ENCODE results near the gene IVL. TPM values are rescaled to one million over a fixed set of nuclear protein-coding genes. Genes with fewer than 3 reads are reported as not detected.

The IVL gene
- total and polyA plus RNA-seq, 2 donors from 2014 or later = not detected

GRCh38 chr1:152957561-152957960, 49.2 kb downstream of the IVL start:
- Histone ChIP-seq H3K27me3 (ENCODE audit: control insufficient read depth, insufficient read depth, low read length) (no peaks in the 10 kb centered on the region), H3K9ac (ENCODE audit: low read length in 3 of 3) (no peak overlapping the region), H3K27ac (ENCODE audit: low read depth in 2 of 2, low read length in 2 of 2) (no peak overlapping the region), H3K4me1 (ENCODE audit: control insufficient read depth in 2 of 3, insufficient read depth in 2 of 3, low read depth in 1 of 3, low read length in 3 of 3) (no peaks in the 10 kb centered on the region), H3K36me3 (ENCODE audit: control insufficient read depth in 2 of 3, insufficient read depth in 3 of 3, low read length in 3 of 3) (no peaks in the 10 kb centered on the region), H3K4me3 (ENCODE audit: low read length in 3 of 3) (no peak overlapping the region), H3K9me3 (ENCODE audit: control insufficient read depth in 2 of 3, insufficient read depth in 1 of 3, low read length in 3 of 3) (peaks cover 0 to 5% (median 0%) of the 10 kb centered on the region in 3 donors)
- TF ChIP-seq, protein P1, sequence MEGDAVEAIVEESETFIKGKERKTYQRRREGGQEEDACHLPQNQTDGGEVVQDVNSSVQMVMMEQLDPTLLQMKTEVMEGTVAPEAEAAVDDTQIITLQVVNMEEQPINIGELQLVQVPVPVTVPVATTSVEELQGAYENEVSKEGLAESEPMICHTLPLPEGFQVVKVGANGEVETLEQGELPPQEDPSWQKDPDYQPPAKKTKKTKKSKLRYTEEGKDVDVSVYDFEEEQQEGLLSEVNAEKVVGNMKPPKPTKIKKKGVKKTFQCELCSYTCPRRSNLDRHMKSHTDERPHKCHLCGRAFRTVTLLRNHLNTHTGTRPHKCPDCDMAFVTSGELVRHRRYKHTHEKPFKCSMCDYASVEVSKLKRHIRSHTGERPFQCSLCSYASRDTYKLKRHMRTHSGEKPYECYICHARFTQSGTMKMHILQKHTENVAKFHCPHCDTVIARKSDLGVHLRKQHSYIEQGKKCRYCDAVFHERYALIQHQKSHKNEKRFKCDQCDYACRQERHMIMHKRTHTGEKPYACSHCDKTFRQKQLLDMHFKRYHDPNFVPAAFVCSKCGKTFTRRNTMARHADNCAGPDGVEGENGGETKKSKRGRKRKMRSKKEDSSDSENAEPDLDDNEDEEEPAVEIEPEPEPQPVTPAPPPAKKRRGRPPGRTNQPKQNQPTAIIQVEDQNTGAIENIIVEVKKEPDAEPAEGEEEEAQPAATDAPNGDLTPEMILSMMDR (IDR thresholded peaks at IDR 0.05; ENCODE audit: borderline replicate concordance, extremely low read depth, insufficient read depth) = no peak
- intact Hi-C loops (cut with DNase I) = no loop called here
- FAIRE-seq = no peak
- DNase-seq = no peak

DNA sequence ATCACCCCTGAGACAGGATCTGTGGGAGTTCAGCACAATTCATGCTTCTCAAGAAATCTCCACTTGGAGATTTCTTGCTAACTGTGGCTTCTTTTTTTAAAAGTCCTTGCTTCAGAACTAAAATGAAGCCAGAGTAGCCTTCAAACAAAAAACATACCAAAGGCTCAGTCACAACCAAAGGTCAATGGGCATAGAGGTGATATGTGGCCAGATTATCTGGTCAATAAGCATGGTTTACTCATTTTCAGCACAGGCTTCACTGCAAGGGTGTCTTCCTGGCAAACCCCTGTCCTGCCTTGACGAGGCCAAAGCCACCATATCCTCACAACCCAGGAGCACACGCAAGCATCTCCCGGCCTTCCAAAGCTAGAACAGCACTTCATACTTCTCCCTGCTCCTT, 50.9 kb downstream of the IVL start:
- H3K36me3 ChIP-seq (ENCODE audit: control insufficient read depth in 2 of 3, insufficient read depth in 3 of 3, low read length in 3 of 3) = no peaks in the 10 kb centered on the region
- H3K27me3 ChIP-seq (ENCODE audit: control insufficient read depth, insufficient read depth, low read length) = no peaks in the 10 kb centered on the region
- H3K27ac ChIP-seq (ENCODE audit: low read depth in 2 of 2, low read length in 2 of 2) = no peak overlapping the region
- no peak for FAIRE-seq
- H3K9ac ChIP-seq (ENCODE audit: low read length in 3 of 3) = no peak overlapping the region
- peaks cover 0 to 5% (median 0%) of the 10 kb centered on the region in 3 donors for H3K9me3 ChIP-seq (ENCODE audit: control insufficient read depth in 2 of 3, insufficient read depth in 1 of 3, low read length in 3 of 3)
- no peak overlapping the region for H3K4me3 ChIP-seq (ENCODE audit: low read length in 3 of 3)
- H3K4me1 ChIP-seq (ENCODE audit: control insufficient read depth in 2 of 3, insufficient read depth in 2 of 3, low read depth in 1 of 3, low read length in 3 of 3) = no peaks in the 10 kb centered on the region
- intact Hi-C loops (cut with DNase I) = no loop called here
- no peak for DNase-seq
- TF ChIP-seq, protein P1 (IDR thresholded peaks at IDR 0.05; ENCODE audit: borderline replicate concordance, extremely low read depth, insufficient read depth) = no peak

- FAIRE-seq (no peak), DNase-seq (no peak)
- TF ChIP-seq, protein P1 (IDR thresholded peaks at IDR 0.05; ENCODE audit: borderline replicate concordance, extremely low read depth, insufficient read depth) = no peak
- no peak overlapping the region for H3K4me3 ChIP-seq (ENCODE audit: low read length in 3 of 3)
- H3K36me3 ChIP-seq (ENCODE audit: control insufficient read depth in 2 of 3, insufficient read depth in 3 of 3, low read length in 3 of 3) = no peaks in the 10 kb centered on the region
- intact Hi-C loops (cut with DNase I) = no loop called here
- no peaks in the 10 kb centered on the region for H3K4me1 ChIP-seq (ENCODE audit: control insufficient read depth in 2 of 3, insufficient read depth in 2 of 3, low read depth in 1 of 3, low read length in 3 of 3)
- H3K9ac ChIP-seq (ENCODE audit: low read length in 3 of 3) = no peak overlapping the region
- no peak overlapping the region for H3K27ac ChIP-seq (ENCODE audit: low read depth in 2 of 2, low read length in 2 of 2)
- no peaks in the 10 kb centered on the region for H3K27me3 ChIP-seq (ENCODE audit: control insufficient read depth, insufficient read depth, low read length)
- H3K9me3 ChIP-seq (ENCODE audit: control insufficient read depth in 2 of 3, insufficient read depth in 1 of 3, low read length in 3 of 3) = peaks cover 0 to 5% (median 0%) of the 10 kb centered on the region in 3 donors
These were observed 51.6 kb downstream of the IVL start for GRCh38 chr1:152959801-152960451.
